Lower leg skin (tissue), 4 donors: ENCODE results near the gene MRPL18. TPM values are rescaled to one million over a fixed set of nuclear protein-coding genes. Genes with fewer than 3 reads are reported as not detected.

ENCODE experiments used
- DNase-seq, 2 donors: peaks; one replicate each; pipeline ENCODE4 v3.0.0-alpha.2; 2019; ENCODE audit warnings: low spot score in 2 of 2
- H3K4me3 ChIP-seq: fragments of 200-600 bp; sonication (generic); 2 replicates; pipeline ENCODE4 v1.5.1; 2017; ENCODE audit warnings: mild to moderate bottlenecking, low read depth; ENCODE audit not compliant: poor library complexity, severe bottlenecking
- CTCF ChIP-seq, 3 donors: fragments of 450-650 bp; IDR thresholded peaks; one replicate each; pipeline ENCODE4 v1.5.1; 2016; ENCODE audit warnings: antibody characterized with exemption in 3 of 3, mild to moderate bottlenecking in 3 of 3, moderate library complexity in 2 of 3
- POLR2A ChIP-seq, 2 donors: fragments of 450-650 bp; IDR thresholded peaks; one replicate each; pipeline ENCODE4 v1.6.1; 2016 to 2017; ENCODE audit warnings: antibody characterized with exemption in 2 of 2, mild to moderate bottlenecking in 1 of 2, moderate library complexity in 1 of 2
- WGBS, 2 donors: methylation state at CpG; one replicate each; pipeline ENCODE4 v1.1.5; 2018; 5-methylcytosine and 5-hydroxymethylcytosine counted together
- intact Hi-C: fragments of 100-400 bp; cut with DNase I; formaldehyde crosslinking; loops from one replicate; pipeline ENCODE4 v1.15.0; 2023; ENCODE audit warnings: low total_unique reads
- total RNA-seq, 4 donors: library from RNA; depleted of rRNA; stranded (reverse); fragments of >200 nt; gene quantifications; one replicate each; pipeline ENCODE4 v1.1.0, GENCODE V29; 2016

MRPL18 gene
- total RNA-seq, 4 donors from 2014 or later = 57.4 to 68.6 (median 59.2) TPM

GRCh38 chr6:159758031-159759001 is 32.0 kb upstream of the MRPL18 start:
- 92 to 93% methylated on average over 7 of the region's 7 CpGs for WGBS, 2 donors
- intact Hi-C loops = no loop called here
- H3K4me3 ChIP-seq = no peak overlapping the region
- DNase-seq = no peak
- no peak for TF ChIP-seq POLR2A (IDR thresholded peaks at IDR 0.05)

- intact Hi-C loops = loop anchor here (10.0 kb wide), 1 partner anchor 65 kb away; the partner anchor contains the start of gene SOD2
- no peak for DNase-seq
- TF ChIP-seq CTCF (IDR thresholded peaks at IDR 0.05) (no peak), POLR2A (IDR thresholded peaks at IDR 0.05) (no peak)
- H3K4me3 ChIP-seq = no peak overlapping the region
- WGBS, 2 donors = 66 to 71% methylated on average over 2 of the region's 2 CpGs
Observed at GRCh38 chr6:159759645-159760044, 30.6 kb upstream of the MRPL18 start.

GRCh38 chr6:159760602-159761057 is 29.6 kb upstream of the MRPL18 start:
- DNase-seq = no peak
- no peak overlapping the region for H3K4me3 ChIP-seq
- intact Hi-C loops = loop anchor here (10.0 kb wide), 1 partner anchor 66 kb away; the partner anchor contains the start of gene SOD2
- 60 to 64% methylated on average over 3 of the region's 3 CpGs for WGBS, 2 donors
- TF ChIP-seq CTCF (IDR thresholded peaks at IDR 0.05) (no peak), POLR2A (IDR thresholded peaks at IDR 0.05) (no peak)

GRCh38 chr6:159761129-159761872 is 29.0 kb upstream of the MRPL18 start:
- peak; percentile 15 to 87 for DNase-seq
- TF ChIP-seq CTCF (IDR thresholded peaks at IDR 0.05) (no peak), POLR2A (IDR thresholded peaks at IDR 0.05) (no peak)
- 2 to 15% methylated on average over 43 of the region's 45 CpGs for WGBS, 2 donors
- peak overlapping the region; percentile 67 for H3K4me3 ChIP-seq
- intact Hi-C loops = loop anchor here (10.0 kb wide), 1 partner anchor 66 kb away; the partner anchor contains the start of gene SOD2

GRCh38 chr6:159761873-159762680 is 28.2 kb upstream of the MRPL18 start, which contains the start of gene ACAT2:
Gene ACAT2 (plus strand): TSS chr6:159762045. CDS start chr6:159762088, 43 bp downstream.
- DNase-seq = peak; percentile 94 to 98
- no peak for TF ChIP-seq POLR2A (IDR thresholded peaks at IDR 0.05)
- no peak for TF ChIP-seq CTCF (IDR thresholded peaks at IDR 0.05)
- intact Hi-C loops = loop anchor here (10.0 kb wide), 1 partner anchor 67 kb away; the partner anchor contains the start of gene SOD2
- 1 to 4% methylated on average over 47 to 53 of the region's 76 CpGs for WGBS, 2 donors
- peak within 1 kb of the TSS; percentile 67 for H3K4me3 ChIP-seq
